IMR-90 (cell line): ENCODE results near the gene CHMP1B. TPM values are rescaled to one million over a fixed set of nuclear protein-coding genes. Genes with fewer than 3 reads are reported as not detected.

ENCODE experiments used
- ATAC-seq: fragments of 200-7000 bp; cut with Tn5 transposase; 2 replicates; pipeline ENCODE4 v1.9.1; 2020; ENCODE audit warnings: low read depth, mild to moderate bottlenecking, moderate library complexity
- BruUV-seq: library from RNA; stranded (reverse); fragments of 400-500 nt; replicated peaks from 2 replicates; lab custom pipeline; 2021; lab: Mats Ljungman, UMichigan
- CTCF ChIA-PET: fragments of 300-600 bp; formaldehyde crosslinking; extraction: SDS; loops from one replicate; lab custom pipeline; 2021; ENCODE audit warnings: antibody characterized with exemption; lab: Yijun Ruan, JAX
- POLR2A ChIA-PET: fragments of 300-600 bp; sonication (Branson Sonifier 250); formaldehyde crosslinking; loops from one replicate; lab custom pipeline; 2022; ENCODE audit warnings: antibody characterized with exemption; ENCODE audit not compliant: unreplicated experiment; lab: Charles Lee
- DNase-seq: peaks from one replicate; pipeline ENCODE4 v3.0.0; 2013
- H2AFZ ChIP-seq: replicated peaks from 2 replicates; pipeline ENCODE3; 2013; ENCODE audit warnings: low read length, mild to moderate bottlenecking; ENCODE audit not compliant: poor library complexity
- H2AK5ac ChIP-seq: 2 replicates; pipeline ENCODE4 v1.6.1; 2013; ENCODE audit warnings: low read depth, low read length, inconsistent platforms
- H2AK9ac ChIP-seq: replicated peaks from 2 replicates; pipeline ENCODE3; 2013; ENCODE audit warnings: mild to moderate bottlenecking, low read depth, low read length, moderate library complexity; ENCODE audit not compliant: poor library complexity
- H2BK120ac ChIP-seq: 2 replicates; pipeline ENCODE4 v1.6.1; 2013; ENCODE audit warnings: low read depth, low read length, inconsistent platforms
- H2BK15ac ChIP-seq: 3 replicates; pipeline ENCODE4 v1.6.1; 2013; ENCODE audit warnings: low read depth, low read length, inconsistent platforms
- H2BK20ac ChIP-seq: 2 replicates; pipeline ENCODE4 v1.6.1; 2013; ENCODE audit warnings: low read depth, mild to moderate bottlenecking, inconsistent platforms, low read length, moderate library complexity
- H2BK5ac ChIP-seq: 2 replicates; pipeline ENCODE4 v1.6.1; 2013; ENCODE audit warnings: mild to moderate bottlenecking, low read depth, low read length, inconsistent platforms; ENCODE audit not compliant: poor library complexity, severe bottlenecking
- H3K14ac ChIP-seq: replicated peaks from 2 replicates; pipeline ENCODE4 v1.6.1; 2013; ENCODE audit warnings: low read depth, low read length, inconsistent platforms
- H3K18ac ChIP-seq: 2 replicates; pipeline ENCODE4 v1.6.1; 2013; ENCODE audit warnings: low read depth, low read length, control low read depth
- H3K23ac ChIP-seq: 2 replicates; pipeline ENCODE4 v1.6.1; 2013; ENCODE audit warnings: low read depth, low read length, inconsistent platforms
- H3K27ac ChIP-seq: 2 replicates; pipeline ENCODE4 v1.5.1; 2013; ENCODE audit warnings: mild to moderate bottlenecking, control low read depth, low read length; ENCODE audit not compliant: insufficient read depth
- H3K27me3 ChIP-seq: 2 replicates; pipeline ENCODE4 v1.6.1; 2013; ENCODE audit warnings: low read length; ENCODE audit not compliant: control insufficient read depth, insufficient read depth
- H3K36me3 ChIP-seq: 2 replicates; pipeline ENCODE4 v1.6.1; 2013; ENCODE audit warnings: low read length, mixed read lengths; ENCODE audit not compliant: control insufficient read depth, insufficient read depth
- H3K4ac ChIP-seq: 2 replicates; pipeline ENCODE4 v1.6.1; 2013; ENCODE audit warnings: low read depth, low read length, inconsistent platforms
- H3K4me1 ChIP-seq: 2 replicates; pipeline ENCODE4 v1.6.1; 2013; ENCODE audit warnings: low read length, mixed read lengths; ENCODE audit not compliant: control insufficient read depth, insufficient read depth
- H3K4me2 ChIP-seq: 2 replicates; pipeline ENCODE4 v1.6.1; 2013; ENCODE audit warnings: low read depth, mild to moderate bottlenecking, control low read depth, low read length, moderate library complexity
- H3K4me3 ChIP-seq: 2 replicates; pipeline ENCODE4 v1.5.1; 2013; ENCODE audit warnings: low read depth, mild to moderate bottlenecking, control low read depth, low read length, moderate library complexity; ENCODE audit not compliant: insufficient read depth
- H3K56ac ChIP-seq: 2 replicates; pipeline ENCODE4 v1.6.1; 2013; ENCODE audit warnings: low read length, inconsistent platforms; ENCODE audit not compliant: insufficient read depth; ENCODE audit errors: extremely low read depth
- H3K79me1 ChIP-seq, 2 experiments: 2 replicates each; pipeline ENCODE4 v1.6.1; 2013; ENCODE audit warnings: low read length in 2 of 2, inconsistent platforms in 1 of 2, low read depth in 1 of 2
- H3K9ac ChIP-seq: 2 replicates; pipeline ENCODE4 v1.6.1; 2013; ENCODE audit warnings: low read depth, low read length, control low read depth
- H3K9me1 ChIP-seq: 2 replicates; pipeline ENCODE4 v1.6.1; 2013; ENCODE audit warnings: low read length, inconsistent platforms; ENCODE audit not compliant: insufficient read depth
- H3K9me3 ChIP-seq: 2 replicates; pipeline ENCODE4 v1.6.1; 2013; ENCODE audit warnings: low read length; ENCODE audit not compliant: control insufficient read depth, insufficient read depth
- H4K20me1 ChIP-seq: 2 replicates; pipeline ENCODE4 v1.6.1; 2013; ENCODE audit warnings: low read length, inconsistent platforms; ENCODE audit not compliant: insufficient read depth
- H4K5ac ChIP-seq: 2 replicates; pipeline ENCODE4 v1.6.1; 2013; ENCODE audit warnings: mild to moderate bottlenecking, low read depth, low read length, control low read depth
- H4K8ac ChIP-seq, 2 experiments: 2 replicates each; pipeline ENCODE4 v1.6.1; 2013; ENCODE audit warnings: low read depth in 2 of 2, low read length in 2 of 2, control low read depth in 1 of 2, inconsistent platforms in 1 of 2
- H4K91ac ChIP-seq: 2 replicates; pipeline ENCODE4 v1.6.1; 2013; ENCODE audit warnings: low read depth, low read length, inconsistent platforms; ENCODE audit not compliant: insufficient read depth
- BHLHE40 ChIP-seq: fragments of 150-350 bp; IDR thresholded peaks from 2 replicates; pipeline ENCODE4 v1.6.1; 2016; ENCODE audit warnings: mild to moderate bottlenecking, low read depth, low read length
- CEBPB ChIP-seq: IDR thresholded peaks from 2 replicates; pipeline ENCODE4 v1.6.1; 2012; ENCODE audit warnings: low read depth, low read length, improper control_type of control experiment
- CHD1 ChIP-seq: IDR thresholded peaks from 2 replicates; pipeline ENCODE4 v1.6.1; 2012; ENCODE audit warnings: low read depth, low read length, improper control_type of control experiment
- FOS ChIP-seq: fragments of 150-350 bp; IDR thresholded peaks from 2 replicates; pipeline ENCODE4 v1.6.1; 2016; ENCODE audit warnings: low read depth, low read length
- MAFK ChIP-seq: IDR thresholded peaks from 2 replicates; pipeline ENCODE4 v1.6.1; 2012; ENCODE audit warnings: low read depth, low read length, improper control_type of control experiment
- MAZ ChIP-seq: IDR thresholded peaks from 2 replicates; pipeline ENCODE4 v1.6.1; 2012; ENCODE audit warnings: low read depth, mild to moderate bottlenecking, low read length, improper control_type of control experiment, moderate library complexity, borderline replicate concordance
- MXI1 ChIP-seq: IDR thresholded peaks from 2 replicates; pipeline ENCODE4 v1.6.1; 2012; ENCODE audit warnings: low read depth, mild to moderate bottlenecking, low read length, moderate library complexity, borderline replicate concordance
- NFE2L2 ChIP-seq: fragments of 150-350 bp; IDR thresholded peaks from 2 replicates; pipeline ENCODE4 v1.6.1; 2016; ENCODE audit warnings: low read depth, mild to moderate bottlenecking, low read length
- POLR2A ChIP-seq: IDR thresholded peaks from 2 replicates; pipeline ENCODE4 v1.6.1; 2012; ENCODE audit warnings: mild to moderate bottlenecking, low read depth, low read length
- RAD21 ChIP-seq: IDR thresholded peaks from 2 replicates; pipeline ENCODE4 v1.6.1; 2012; ENCODE audit warnings: low read length, improper control_type of control experiment
- RCOR1 ChIP-seq: IDR thresholded peaks from 2 replicates; pipeline ENCODE4 v1.6.1; 2012; ENCODE audit warnings: mild to moderate bottlenecking, low read length, improper control_type of control experiment; ENCODE audit not compliant: insufficient replicate concordance
- RFX5 ChIP-seq: IDR thresholded peaks from 2 replicates; pipeline ENCODE4 v1.8.0; 2012; ENCODE audit warnings: low read depth, mild to moderate bottlenecking, low read length, moderate library complexity
- SMC3 ChIP-seq: fragments of 150-350 bp; IDR thresholded peaks from 2 replicates; pipeline ENCODE4 v1.6.1; 2016; ENCODE audit warnings: low read depth, mild to moderate bottlenecking, antibody characterized with exemption, low read length, moderate library complexity
- WGBS, 2 experiments: methylation state at CpG; one replicate each; pipeline versions ENCODE4 v1.1.5 to v1.1.7; 2013; ENCODE audit warnings: missing lambda C conversion rate in 2 of 2; ENCODE audit not compliant: insufficient read length in 1 of 2; ENCODE audit errors: extremely low coverage in 2 of 2; 5-methylcytosine and 5-hydroxymethylcytosine counted together
- dilution Hi-C: fragments of 300-500 bp; cut with HindIII; formaldehyde crosslinking; loops from one replicate; pipeline ENCODE4 v1.14.3; 2018; ENCODE audit warnings: low sequenced_read_pairs; ENCODE audit not compliant: unreplicated experiment
- in situ Hi-C: fragments of 300-500 bp; cut with MboI; formaldehyde crosslinking; loops from 3 replicates; pipeline ENCODE4 v1.14.3; 2019; ENCODE audit warnings: low sequenced_read_pairs, inconsistent platforms, mixed read lengths
- intact Hi-C: fragments of 100-400 bp; cut with micrococcal nuclease; formaldehyde crosslinking; loops from 2 replicates; pipeline ENCODE4 v1.10.0; 2022
- polyA plus RNA-seq, 3 experiments: library from polyadenylated mRNA; depleted of rRNA; stranded (reverse); fragments of >200 nt; gene quantifications; 2 replicates each; pipeline ENCODE4 v1.2.3, GENCODE V29; 2012; ENCODE audit warnings: low replicate concordance in 1 of 3
- total RNA-seq: library from RNA; depleted of rRNA; stranded (reverse); fragments of >200 nt; gene quantifications from 2 replicates; pipeline ENCODE4 v1.2.3, GENCODE V29; 2012
- TF ChIP-seq, protein P1 (sequence below): fragments of 150-350 bp; IDR thresholded peaks from 2 replicates; pipeline ENCODE4 v1.6.1; 2017; ENCODE audit warnings: mild to moderate bottlenecking, antibody characterized with exemption, low read length, low read depth
- TF ChIP-seq, protein P2 (sequence below): conservative IDR thresholded peaks from 2 replicates; pipeline ENCODE4 v1.5.1; 2012; ENCODE audit warnings: mild to moderate bottlenecking, low read depth, low read length, improper control_type of control experiment
- TF ChIP-seq, protein P3 (sequence below): fragments of 150-350 bp; IDR thresholded peaks from 2 replicates; pipeline ENCODE4 v1.6.1; 2016; ENCODE audit warnings: low read depth, mild to moderate bottlenecking, low read length, moderate library complexity, borderline replicate concordance

Gene CHMP1B
- total and polyA plus RNA-seq, 2 of the 4 experiments (the other 2 are of a cell fraction): 21.1 to 39.4 TPM

DNA sequence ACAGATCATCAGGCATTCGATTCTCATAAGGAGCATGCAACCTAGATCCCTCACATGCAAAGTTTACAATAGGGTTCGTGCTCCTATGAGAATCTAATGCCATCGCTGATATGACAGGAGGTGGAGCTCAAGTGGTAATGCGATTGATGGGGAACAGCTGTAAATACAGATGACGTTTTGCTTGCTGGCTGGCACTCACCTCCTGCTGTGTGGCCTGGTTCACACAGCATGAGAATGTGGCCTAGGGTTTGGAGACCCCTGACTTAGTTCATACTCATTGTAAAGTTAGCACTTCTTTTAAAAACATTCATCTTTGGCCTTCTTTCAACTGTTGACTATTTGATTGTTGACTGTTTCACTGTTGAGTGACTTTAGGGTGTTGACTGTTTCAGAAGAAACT is 8.7 kb upstream of the CHMP1B start:
- Histone ChIP-seq H3K56ac (no peak overlapping the region), H2AK9ac (no peak overlapping the region), H2BK20ac (no peak overlapping the region), H4K5ac (no peak overlapping the region), H3K9ac (no peak overlapping the region), H2BK5ac (no peak overlapping the region), H2BK120ac (no peak overlapping the region), H4K91ac (no peak overlapping the region), H3K18ac (no peak overlapping the region), H3K9me3 (no peaks in the 10 kb centered on the region), H3K4me2 (no peak overlapping the region), H3K27ac (no peak overlapping the region), H3K27me3 (no peaks in the 10 kb centered on the region), H2BK15ac (no peak overlapping the region), H3K23ac (no peak overlapping the region), H3K14ac (no peak overlapping the region), H3K4me1 (no peaks in the 10 kb centered on the region), H4K8ac (no peak overlapping the region), H2AFZ (no peak overlapping the region), H3K9me1 (no peaks in the 10 kb centered on the region), H2AK5ac (no peak overlapping the region), H3K36me3 (no peaks in the 10 kb centered on the region), H3K4me3 (no peak overlapping the region), H4K20me1 (no peaks in the 10 kb centered on the region), H3K79me1 (no peaks in the 10 kb centered on the region), H3K4ac (no peak overlapping the region)
- dilution Hi-C loops: no loop called here
- intact Hi-C loops: no loop called here
- POLR2A ChIA-PET: no interaction called here
- no CpG with 5 or more reads among the region's 5 CpGs for WGBS, 2 experiments
- TF ChIP-seq FOS: no peak
- no peak for TF ChIP-seq RAD21
- TF ChIP-seq CEBPB: no peak
- no peak for TF ChIP-seq RFX5
- no peak for TF ChIP-seq NFE2L2
- TF ChIP-seq POLR2A: no peak
- TF ChIP-seq, protein P1, sequence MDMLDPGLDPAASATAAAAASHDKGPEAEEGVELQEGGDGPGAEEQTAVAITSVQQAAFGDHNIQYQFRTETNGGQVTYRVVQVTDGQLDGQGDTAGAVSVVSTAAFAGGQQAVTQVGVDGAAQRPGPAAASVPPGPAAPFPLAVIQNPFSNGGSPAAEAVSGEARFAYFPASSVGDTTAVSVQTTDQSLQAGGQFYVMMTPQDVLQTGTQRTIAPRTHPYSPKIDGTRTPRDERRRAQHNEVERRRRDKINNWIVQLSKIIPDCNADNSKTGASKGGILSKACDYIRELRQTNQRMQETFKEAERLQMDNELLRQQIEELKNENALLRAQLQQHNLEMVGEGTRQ: no peak
- no peak for TF ChIP-seq MAZ
- TF ChIP-seq SMC3: no peak
- TF ChIP-seq, protein P2, sequence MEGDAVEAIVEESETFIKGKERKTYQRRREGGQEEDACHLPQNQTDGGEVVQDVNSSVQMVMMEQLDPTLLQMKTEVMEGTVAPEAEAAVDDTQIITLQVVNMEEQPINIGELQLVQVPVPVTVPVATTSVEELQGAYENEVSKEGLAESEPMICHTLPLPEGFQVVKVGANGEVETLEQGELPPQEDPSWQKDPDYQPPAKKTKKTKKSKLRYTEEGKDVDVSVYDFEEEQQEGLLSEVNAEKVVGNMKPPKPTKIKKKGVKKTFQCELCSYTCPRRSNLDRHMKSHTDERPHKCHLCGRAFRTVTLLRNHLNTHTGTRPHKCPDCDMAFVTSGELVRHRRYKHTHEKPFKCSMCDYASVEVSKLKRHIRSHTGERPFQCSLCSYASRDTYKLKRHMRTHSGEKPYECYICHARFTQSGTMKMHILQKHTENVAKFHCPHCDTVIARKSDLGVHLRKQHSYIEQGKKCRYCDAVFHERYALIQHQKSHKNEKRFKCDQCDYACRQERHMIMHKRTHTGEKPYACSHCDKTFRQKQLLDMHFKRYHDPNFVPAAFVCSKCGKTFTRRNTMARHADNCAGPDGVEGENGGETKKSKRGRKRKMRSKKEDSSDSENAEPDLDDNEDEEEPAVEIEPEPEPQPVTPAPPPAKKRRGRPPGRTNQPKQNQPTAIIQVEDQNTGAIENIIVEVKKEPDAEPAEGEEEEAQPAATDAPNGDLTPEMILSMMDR: no peak
- TF ChIP-seq BHLHE40: no peak
- TF ChIP-seq, protein P3, sequence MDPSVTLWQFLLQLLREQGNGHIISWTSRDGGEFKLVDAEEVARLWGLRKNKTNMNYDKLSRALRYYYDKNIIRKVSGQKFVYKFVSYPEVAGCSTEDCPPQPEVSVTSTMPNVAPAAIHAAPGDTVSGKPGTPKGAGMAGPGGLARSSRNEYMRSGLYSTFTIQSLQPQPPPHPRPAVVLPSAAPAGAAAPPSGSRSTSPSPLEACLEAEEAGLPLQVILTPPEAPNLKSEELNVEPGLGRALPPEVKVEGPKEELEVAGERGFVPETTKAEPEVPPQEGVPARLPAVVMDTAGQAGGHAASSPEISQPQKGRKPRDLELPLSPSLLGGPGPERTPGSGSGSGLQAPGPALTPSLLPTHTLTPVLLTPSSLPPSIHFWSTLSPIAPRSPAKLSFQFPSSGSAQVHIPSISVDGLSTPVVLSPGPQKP: no peak
- TF ChIP-seq MAFK: no peak
- no peak for TF ChIP-seq CHD1
- TF ChIP-seq MXI1: no peak
- TF ChIP-seq RCOR1: no peak
- in situ Hi-C loops: no loop called here
- CTCF ChIA-PET: no interaction called here
- DNase-seq (no peak), ATAC-seq (no peak)
- BruUV-seq: no TSS peak
